ENCODE data around the gene PRKAG2. TPM values are rescaled to one million over a fixed set of nuclear protein-coding genes. Genes with fewer than 3 reads are reported as not detected.

Gene PRKAG2
- total and polyA plus RNA-seq, 12 donors = 3.8 to 17.3 (median 10.9) TPM

GRCh38 chr7:151833691-151834090 lies 43.2 kb downstream of the PRKAG2 start:
- Histone ChIP-seq H3K27ac (no peak overlapping the region), H3K9me3 (replicated peaks in 1 of 3) (no peaks in the 10 kb centered on the region), H3K27me3 (no peaks in the 10 kb centered on the region), H3K4me1 (replicated peaks in 1 of 2) (no peaks in the 10 kb centered on the region), H3K36me3 (replicated peaks in 1 of 2) (no peaks in the 10 kb centered on the region), H3K4me3 (no peak overlapping the region)
- no peak for TF ChIP-seq POLR2A (IDR thresholded peaks at IDR 0.05)
- TF ChIP-seq, protein P1, sequence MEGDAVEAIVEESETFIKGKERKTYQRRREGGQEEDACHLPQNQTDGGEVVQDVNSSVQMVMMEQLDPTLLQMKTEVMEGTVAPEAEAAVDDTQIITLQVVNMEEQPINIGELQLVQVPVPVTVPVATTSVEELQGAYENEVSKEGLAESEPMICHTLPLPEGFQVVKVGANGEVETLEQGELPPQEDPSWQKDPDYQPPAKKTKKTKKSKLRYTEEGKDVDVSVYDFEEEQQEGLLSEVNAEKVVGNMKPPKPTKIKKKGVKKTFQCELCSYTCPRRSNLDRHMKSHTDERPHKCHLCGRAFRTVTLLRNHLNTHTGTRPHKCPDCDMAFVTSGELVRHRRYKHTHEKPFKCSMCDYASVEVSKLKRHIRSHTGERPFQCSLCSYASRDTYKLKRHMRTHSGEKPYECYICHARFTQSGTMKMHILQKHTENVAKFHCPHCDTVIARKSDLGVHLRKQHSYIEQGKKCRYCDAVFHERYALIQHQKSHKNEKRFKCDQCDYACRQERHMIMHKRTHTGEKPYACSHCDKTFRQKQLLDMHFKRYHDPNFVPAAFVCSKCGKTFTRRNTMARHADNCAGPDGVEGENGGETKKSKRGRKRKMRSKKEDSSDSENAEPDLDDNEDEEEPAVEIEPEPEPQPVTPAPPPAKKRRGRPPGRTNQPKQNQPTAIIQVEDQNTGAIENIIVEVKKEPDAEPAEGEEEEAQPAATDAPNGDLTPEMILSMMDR (IDR thresholded peaks at IDR 0.05) = no peak
- intact Hi-C loops (cut with DNase I) = no loop called here
- 85 to 93% (median 88%) methylated on average over 5 to 7 of the region's 7 CpGs for WGBS, 4 donors
- no peak for DNase-seq

GRCh38 chr7:151833213-151833651 lies 43.7 kb downstream of the PRKAG2 start:
- Histone ChIP-seq H3K36me3 (replicated peaks in 1 of 2) (no peaks in the 10 kb centered on the region), H3K27ac (no peak overlapping the region), H3K4me3 (no peak overlapping the region), H3K4me1 (replicated peaks in 1 of 2) (no peaks in the 10 kb centered on the region), H3K27me3 (no peaks in the 10 kb centered on the region), H3K9me3 (replicated peaks in 1 of 3) (no peaks in the 10 kb centered on the region)
- TF ChIP-seq, protein P1 (IDR thresholded peaks at IDR 0.05) = no peak
- no peak for TF ChIP-seq POLR2A (IDR thresholded peaks at IDR 0.05)
- DNase-seq = no peak
- intact Hi-C loops (cut with DNase I) = no loop called here
- 86 to 94% (median 90%) methylated on average over 12 to 14 of the region's 14 CpGs for WGBS, 4 donors

- Histone ChIP-seq H3K4me1 (replicated peaks in 1 of 2) (no peaks in the 10 kb centered on the region), H3K27me3 (no peaks in the 10 kb centered on the region), H3K4me3 (no peak overlapping the region), H3K36me3 (replicated peaks in 1 of 2) (no peaks in the 10 kb centered on the region), H3K9me3 (replicated peaks in 1 of 3) (no peaks in the 10 kb centered on the region), H3K27ac (no peak overlapping the region)
- intact Hi-C loops (cut with DNase I) = no loop called here
- WGBS, 4 donors = 89 to 93% (median 91%) methylated on average over 11 of the region's 11 CpGs
- no peak for DNase-seq
- TF ChIP-seq POLR2A (IDR thresholded peaks at IDR 0.05) = no peak
- TF ChIP-seq, protein P1 (IDR thresholded peaks at IDR 0.05) = no peak
These were observed 44.3 kb downstream of the PRKAG2 start for GRCh38 chr7:151832656-151833055.

GRCh38 chr7:151832138-151832537 lies 44.8 kb downstream of the PRKAG2 start:
- H3K27ac ChIP-seq = no peak overlapping the region
- DNase-seq = no peak
- H3K27me3 ChIP-seq = no peaks in the 10 kb centered on the region
- 74 to 86% (median 80%) methylated on average over 5 of the region's 5 CpGs for WGBS, 4 donors
- no peaks in the 10 kb centered on the region for H3K9me3 ChIP-seq (replicated peaks in 1 of 3)
- H3K4me1 ChIP-seq (replicated peaks in 1 of 2) = no peaks in the 10 kb centered on the region
- TF ChIP-seq, protein P1 (IDR thresholded peaks at IDR 0.05) = no peak
- no peak for TF ChIP-seq POLR2A (IDR thresholded peaks at IDR 0.05)
- intact Hi-C loops (cut with DNase I) = no loop called here
- no peak overlapping the region for H3K4me3 ChIP-seq
- no peaks in the 10 kb centered on the region for H3K36me3 ChIP-seq (replicated peaks in 1 of 2)
